GM18867 (cell line): ENCODE data around the gene CSPG4.
"Not testable (repeated sequence)": the region's sequence is repeated elsewhere in the genome, so short reads cannot be mapped to it uniquely, and the experiment has no call there.

Source experiments
- ATAC-seq: cut with Tn5 transposase; IDR thresholded peaks from one replicate; pipeline ENCODE4 v1.9.1; 2021; ENCODE audit warnings: mild to moderate bottlenecking, moderate library complexity; ENCODE audit not compliant: unreplicated experiment

CSPG4 gene

DNA sequence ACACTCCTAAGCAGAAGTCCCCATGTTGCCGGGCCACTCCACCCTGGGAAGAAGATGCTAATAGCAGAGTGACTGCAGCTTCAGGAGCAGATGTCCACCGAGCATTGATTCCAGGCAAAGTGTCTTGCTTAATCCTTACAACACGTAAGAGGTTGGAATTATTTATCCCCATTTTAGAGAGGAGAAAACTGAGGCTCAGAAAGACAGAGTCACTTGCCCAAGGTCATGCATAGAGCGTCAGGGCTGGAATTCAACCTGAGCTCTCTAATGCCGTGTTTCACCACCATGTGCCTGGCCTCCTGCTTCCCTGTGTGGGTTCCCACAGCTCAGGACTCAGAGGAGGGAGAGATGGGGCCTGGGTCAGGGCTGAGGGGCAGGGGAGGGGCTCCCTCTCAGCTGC, 7.3 kb downstream of the CSPG4 start:
- ATAC-seq: not testable (repeated sequence)

DNA sequence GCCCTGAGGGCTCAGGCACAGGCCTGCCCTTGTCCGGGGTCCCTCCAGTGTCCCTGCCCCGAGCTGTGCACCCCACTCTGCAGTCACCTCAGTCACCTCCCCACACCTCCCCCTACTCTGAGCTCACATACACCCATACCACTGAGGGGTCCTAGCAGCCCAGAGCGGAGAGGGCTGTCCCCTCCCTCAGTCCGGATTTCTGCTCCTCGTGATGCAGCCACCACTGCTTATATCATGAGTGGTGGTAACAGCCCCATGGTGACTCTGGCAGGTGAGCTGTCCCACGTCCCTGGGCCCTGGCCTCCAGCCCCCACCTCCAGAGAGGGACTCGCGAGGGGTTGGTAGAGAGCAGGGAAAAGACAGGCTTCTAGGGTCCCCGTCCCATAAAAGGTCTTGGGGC, 8.0 kb downstream of the CSPG4 start:
- ATAC-seq: no peak

DNA sequence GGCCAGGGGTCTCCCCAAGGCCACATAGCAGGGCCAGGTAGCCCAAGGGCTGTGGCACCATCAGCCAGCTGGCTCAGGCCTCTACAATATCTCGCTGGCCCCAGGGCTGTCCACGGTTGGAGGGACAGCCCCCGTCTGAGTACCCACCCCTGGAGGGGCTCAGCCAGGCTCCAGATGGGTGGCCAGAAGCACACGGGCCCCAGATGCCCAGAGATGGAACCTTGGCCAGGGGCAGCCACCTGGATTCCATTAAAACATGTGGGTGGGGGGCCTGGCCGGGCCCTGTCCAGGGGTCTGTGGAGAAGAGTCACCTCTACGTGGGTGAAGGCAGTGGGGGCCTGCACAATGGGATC, 8.4 kb downstream of the CSPG4 start:
- no peak for ATAC-seq

DNA sequence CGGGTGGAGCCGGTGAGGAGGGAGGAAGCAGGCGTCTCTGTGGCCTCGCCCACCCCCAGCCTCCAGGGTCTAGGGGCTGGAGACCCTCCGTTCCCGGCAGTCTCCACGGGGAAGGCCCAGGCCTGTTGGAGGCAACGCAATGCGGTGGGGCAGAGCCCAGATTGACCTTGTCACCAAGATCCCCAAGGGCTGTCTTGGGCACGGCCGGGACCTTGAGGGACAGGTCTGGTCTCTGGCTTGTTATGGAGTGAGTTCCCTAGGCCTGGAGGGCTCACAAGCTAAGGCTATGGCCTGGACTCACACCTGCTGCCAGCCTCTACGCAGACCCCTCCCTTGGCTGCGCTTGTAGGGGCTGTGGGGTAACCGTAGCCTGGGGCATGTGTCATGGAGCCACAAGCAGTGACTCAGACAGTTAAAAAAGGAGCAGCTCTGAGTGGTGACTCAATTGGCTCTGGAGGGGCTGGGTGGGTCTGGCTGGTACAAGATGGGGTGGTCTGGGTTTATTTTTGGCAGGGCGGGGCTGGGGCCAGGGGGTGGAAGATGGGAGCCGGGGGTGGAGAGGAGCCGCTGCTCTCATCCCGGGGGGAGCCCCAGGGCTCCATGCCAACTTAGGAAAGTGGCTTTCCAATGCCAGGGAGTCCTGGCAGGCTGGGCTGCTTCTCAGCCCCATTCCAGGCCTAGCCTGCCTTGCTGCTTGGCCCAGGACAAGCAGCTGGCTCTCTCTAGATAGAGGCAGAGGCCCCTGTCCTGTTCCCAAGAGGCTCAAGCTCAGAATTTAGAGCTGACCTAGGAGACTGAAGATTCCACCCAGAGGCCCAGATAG, 9.0 kb downstream of the CSPG4 start:
- not testable (repeated sequence) for ATAC-seq

GRCh38 chr15:75702436-75702835, 10.2 kb downstream of the CSPG4 start:
- no peak for ATAC-seq

- not testable (repeated sequence) for ATAC-seq
Measured at GRCh38 chr15:75701071-75702003, 11.3 kb downstream of the CSPG4 start.

GRCh38 chr15:75699961-75700874, 12.4 kb downstream of the CSPG4 start:
- not testable (repeated sequence) for ATAC-seq

- ATAC-seq: not testable (repeated sequence)
Measured at GRCh38 chr15:75699517-75699916, 13.1 kb downstream of the CSPG4 start.

DNA sequence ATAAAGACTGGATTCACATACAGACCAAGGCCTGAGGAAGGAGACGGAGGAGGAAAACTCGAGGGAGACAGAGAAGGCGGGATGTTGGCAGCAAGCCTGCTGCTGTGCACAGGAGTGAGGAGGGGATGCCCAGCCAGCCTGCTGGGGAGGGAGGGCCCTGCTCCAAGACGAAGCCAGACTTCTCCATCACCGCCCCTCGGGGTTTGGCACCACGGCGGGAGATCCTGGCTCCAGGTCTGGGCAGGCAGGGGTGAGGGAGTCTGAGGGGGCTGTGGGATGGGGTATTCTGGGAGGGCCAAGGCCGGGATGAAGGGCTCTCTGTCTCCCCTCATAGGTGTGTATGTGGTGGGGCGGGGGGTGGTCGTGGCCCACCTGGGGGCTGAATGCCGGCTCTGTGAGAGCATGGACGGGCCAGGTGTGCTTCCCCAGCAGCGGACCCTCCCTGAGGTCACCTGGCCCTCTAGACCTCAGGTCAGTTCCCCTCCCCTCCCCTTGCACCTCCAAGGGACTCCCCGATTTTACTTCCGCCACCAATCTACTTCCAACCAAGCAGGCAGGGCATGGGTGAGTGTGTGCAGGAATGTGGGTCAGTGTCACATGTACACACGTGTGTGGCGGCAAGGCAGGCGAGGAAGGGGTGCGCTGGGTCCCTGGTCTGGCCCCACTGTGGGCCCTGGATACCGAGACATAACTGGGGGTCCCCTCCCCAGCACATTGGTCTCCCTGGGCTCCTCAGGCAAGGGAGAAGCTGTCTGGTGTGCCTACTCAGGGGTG, 14.5 kb downstream of the CSPG4 start:
- ATAC-seq: not testable (repeated sequence)

- no peak for ATAC-seq
Measured at GRCh38 chr15:75697523-75697922, 15.1 kb downstream of the CSPG4 start.

DNA sequence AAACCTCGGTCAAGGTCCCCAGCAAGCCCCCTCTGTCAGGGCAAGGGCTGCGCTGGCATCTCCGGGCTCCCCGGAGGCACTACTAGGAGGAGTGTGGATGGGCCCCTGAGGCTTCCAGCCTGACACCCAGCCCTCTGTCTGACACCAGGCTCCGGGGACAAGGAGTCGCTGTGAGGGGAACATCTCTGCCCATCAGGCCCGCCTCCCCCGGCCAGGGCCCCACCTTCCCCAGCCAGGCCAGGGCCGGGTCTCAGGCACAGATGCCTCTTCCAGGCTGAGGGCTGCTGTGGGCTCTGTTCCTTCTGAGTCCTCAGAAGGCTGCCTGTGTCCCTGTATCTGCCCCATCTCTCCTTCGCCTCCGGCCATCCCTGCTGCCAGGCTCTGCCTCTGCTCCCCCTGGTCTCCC, 15.8 kb downstream of the CSPG4 start:
- ATAC-seq: no peak

- no peak for ATAC-seq
Measured at GRCh38 chr15:75696311-75696720, 16.3 kb downstream of the CSPG4 start.

- ATAC-seq: no peak
Measured at GRCh38 chr15:75695634-75696310, 16.9 kb downstream of the CSPG4 start.

DNA sequence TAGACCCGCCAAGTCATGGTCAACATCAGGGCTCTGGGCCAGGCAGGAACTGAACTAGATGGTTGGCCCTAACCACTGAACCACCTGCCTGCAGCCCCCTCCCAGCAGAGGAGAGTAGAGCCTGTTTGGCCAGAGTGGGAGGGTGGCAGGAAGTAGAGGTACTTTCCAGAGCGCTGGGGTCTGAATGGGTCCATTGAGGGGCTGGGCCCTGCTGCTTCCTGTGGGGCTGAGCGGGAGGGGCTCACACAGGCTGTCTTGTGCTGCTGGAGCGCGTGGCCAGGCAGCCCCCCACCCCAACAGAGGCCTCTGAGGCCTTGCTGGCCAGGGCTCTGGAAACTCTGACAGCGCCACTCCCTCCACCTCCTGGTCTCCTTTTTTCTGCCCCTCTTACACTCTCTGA, 17.4 kb downstream of the CSPG4 start:
- no peak for ATAC-seq

- no peak for ATAC-seq
Measured at GRCh38 chr15:75694241-75695182, 18.1 kb downstream of the CSPG4 start.

DNA sequence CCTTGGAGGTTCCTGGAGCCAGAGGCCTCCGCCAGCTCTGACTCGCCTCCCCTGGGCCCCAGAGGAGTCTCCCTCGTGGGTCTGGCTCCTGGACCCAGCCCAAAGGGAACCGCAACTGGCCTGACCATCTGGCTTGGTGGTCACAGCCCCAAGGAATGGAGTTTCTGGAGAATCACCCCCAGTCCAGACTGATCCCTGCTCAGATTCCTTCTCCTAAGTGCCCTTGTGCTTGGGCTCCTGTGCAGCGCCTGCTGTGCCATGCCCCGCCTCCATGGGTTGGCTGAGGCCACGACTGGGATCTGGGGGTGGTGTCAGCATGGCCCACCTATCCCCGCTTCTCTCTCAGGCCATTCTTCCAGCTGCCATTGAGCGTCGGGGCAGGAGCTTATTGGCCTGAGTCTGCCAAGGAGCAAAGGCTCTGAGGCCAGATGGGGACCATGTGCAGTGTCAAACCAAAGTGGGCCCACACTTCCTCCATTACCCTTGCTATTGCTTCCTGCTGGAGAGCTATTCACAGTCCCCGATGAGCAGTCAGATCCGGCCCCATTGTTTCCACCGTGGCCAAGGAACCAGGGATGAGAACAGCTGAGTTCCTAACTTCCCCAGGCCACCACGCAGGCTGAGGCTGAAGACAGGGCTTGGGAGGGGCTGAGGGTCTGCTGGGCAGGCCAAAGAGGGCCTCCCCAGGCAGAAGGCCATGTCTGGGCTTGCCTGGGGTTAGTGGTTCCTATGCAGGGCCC, 19.0 kb downstream of the CSPG4 start:
- no peak for ATAC-seq

DNA sequence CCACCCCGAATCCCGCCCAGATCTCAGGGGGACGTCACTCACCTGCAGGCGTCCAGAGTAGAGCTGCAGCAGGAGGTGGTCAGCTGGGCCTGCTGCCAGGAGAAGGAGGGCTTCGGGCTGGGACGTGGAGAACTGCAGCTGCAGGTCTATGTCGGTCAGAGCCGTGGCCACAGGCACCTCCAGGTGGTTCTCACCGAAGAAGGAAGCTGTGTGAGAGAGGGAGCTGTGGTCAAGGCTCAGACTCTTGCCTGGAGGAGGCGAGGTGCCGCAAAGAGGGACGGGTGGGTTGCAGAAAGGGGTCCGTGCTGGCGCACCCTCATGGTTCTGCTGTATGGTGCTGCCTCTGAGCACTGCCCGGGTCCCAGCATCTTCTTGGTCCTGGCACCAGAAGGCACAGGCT, 19.6 kb downstream of the CSPG4 start:
- ATAC-seq: not testable (repeated sequence)

DNA sequence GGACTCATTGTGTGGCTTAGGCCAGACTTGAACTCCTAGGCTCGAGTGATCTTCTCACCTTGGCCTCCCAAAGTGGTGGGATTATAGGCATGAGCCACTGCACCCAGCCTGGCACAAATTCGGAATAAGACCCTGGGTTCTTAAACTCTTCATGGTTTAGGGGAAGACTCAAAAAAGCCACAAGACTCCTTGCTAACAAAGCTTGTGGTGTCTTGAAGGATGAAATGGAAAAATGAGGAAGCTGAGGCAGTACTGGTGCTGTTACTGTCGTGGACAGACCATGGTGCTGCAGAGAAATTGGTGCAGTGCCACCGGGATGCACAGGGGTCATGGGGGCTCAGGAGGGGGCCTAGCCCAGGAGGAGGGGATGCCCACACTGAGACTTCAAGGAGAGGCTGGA, 20.3 kb downstream of the CSPG4 start:
- not testable (repeated sequence) for ATAC-seq
